Cardiac fibroblast (primary cell): Measurements from ENCODE around the gene MTUS2.

ENCODE experiments used
- DNase-seq, 2 donors: peaks; one replicate each; pipeline versions ENCODE4 v3.0.0 to v3.0.0-alpha.2; 2010; ENCODE audit warnings: low read depth in 2 of 2
- H3K4me3 ChIP-seq, 2 donors: replicated peaks in 1 of 2; 1 replicate in 1 of 2; 2 replicates in 1 of 2; pipeline ENCODE4 v1.5.1; 2011; ENCODE audit warnings: low read depth in 2 of 2, low read length in 2 of 2, mild to moderate bottlenecking in 2 of 2, moderate library complexity in 1 of 2
- TF ChIP-seq, protein P1 (sequence below): IDR thresholded peaks from one replicate; pipeline ENCODE4 v1.5.1; 2011; ENCODE audit warnings: low read depth, mild to moderate bottlenecking, low read length, inconsistent platforms

MTUS2 gene

DNA sequence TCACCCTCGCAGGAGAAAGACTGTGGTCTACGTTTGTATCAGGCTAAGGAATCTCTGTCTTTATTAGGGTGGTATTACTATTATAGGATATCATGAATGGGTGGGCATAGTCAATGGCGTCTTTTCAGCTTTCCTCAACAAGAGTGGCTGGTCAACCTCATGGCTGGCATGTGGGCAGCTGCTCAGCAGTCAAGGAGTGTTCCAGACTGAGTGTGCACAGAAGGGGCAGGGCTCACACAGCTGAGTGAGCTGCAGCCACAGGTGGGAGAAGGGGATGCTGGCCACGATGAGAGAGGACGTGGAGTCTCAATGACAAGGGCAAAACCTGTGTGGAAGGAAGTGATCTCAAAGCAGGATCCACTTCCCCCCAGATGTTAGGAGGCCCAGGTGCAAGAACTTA lies 720.7 kb downstream of the MTUS2 start:
- TF ChIP-seq, protein P1, sequence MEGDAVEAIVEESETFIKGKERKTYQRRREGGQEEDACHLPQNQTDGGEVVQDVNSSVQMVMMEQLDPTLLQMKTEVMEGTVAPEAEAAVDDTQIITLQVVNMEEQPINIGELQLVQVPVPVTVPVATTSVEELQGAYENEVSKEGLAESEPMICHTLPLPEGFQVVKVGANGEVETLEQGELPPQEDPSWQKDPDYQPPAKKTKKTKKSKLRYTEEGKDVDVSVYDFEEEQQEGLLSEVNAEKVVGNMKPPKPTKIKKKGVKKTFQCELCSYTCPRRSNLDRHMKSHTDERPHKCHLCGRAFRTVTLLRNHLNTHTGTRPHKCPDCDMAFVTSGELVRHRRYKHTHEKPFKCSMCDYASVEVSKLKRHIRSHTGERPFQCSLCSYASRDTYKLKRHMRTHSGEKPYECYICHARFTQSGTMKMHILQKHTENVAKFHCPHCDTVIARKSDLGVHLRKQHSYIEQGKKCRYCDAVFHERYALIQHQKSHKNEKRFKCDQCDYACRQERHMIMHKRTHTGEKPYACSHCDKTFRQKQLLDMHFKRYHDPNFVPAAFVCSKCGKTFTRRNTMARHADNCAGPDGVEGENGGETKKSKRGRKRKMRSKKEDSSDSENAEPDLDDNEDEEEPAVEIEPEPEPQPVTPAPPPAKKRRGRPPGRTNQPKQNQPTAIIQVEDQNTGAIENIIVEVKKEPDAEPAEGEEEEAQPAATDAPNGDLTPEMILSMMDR: no peak
- DNase-seq: no peak
- H3K4me3 ChIP-seq: no peak overlapping the region

DNA sequence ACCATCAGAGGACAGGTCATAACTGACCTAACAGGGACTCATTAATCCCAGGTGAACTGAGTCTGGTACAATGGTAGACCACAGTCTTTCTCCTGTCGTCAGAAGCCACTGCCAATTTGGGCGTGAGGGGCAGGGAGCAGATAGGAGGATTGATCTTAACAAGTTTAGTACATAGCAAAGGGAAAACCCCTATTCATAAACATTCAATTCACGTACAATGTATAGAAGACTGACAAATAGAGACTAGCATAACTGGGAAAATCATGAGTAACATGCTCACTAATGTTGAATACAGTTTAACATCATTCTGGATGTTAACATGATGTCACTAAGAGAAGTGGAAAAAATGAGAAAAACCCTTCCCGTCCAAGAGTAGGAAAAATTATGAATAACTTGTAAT lies 721.3 kb downstream of the MTUS2 start:
- DNase-seq: no peak
- TF ChIP-seq, protein P1: no peak

DNA sequence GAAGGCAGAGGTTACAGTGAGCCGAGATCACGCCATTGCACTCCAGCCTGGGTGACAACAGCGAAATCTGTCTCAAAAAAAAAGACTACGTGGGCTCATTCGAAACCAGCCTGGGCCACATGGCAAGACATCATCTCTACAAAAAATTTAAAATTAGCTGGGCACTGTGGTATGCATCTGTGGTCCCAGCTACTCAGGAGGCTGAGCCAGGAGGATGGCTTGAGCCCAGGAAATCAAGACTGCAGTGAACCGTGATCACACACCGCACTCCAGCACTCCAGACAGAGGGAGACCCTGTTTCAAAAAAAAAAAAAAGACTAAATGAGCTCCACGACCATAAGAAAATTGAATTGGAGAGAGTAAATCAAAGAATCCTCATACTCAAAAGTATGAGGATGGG lies 722.2 kb downstream of the MTUS2 start:
- no peak for DNase-seq
- TF ChIP-seq, protein P1: no peak
- H3K4me3 ChIP-seq: no peak overlapping the region

More for the DNA sequence above, 721.3 kb downstream of the MTUS2 start:
- H3K4me3 ChIP-seq: no peak overlapping the region

DNA sequence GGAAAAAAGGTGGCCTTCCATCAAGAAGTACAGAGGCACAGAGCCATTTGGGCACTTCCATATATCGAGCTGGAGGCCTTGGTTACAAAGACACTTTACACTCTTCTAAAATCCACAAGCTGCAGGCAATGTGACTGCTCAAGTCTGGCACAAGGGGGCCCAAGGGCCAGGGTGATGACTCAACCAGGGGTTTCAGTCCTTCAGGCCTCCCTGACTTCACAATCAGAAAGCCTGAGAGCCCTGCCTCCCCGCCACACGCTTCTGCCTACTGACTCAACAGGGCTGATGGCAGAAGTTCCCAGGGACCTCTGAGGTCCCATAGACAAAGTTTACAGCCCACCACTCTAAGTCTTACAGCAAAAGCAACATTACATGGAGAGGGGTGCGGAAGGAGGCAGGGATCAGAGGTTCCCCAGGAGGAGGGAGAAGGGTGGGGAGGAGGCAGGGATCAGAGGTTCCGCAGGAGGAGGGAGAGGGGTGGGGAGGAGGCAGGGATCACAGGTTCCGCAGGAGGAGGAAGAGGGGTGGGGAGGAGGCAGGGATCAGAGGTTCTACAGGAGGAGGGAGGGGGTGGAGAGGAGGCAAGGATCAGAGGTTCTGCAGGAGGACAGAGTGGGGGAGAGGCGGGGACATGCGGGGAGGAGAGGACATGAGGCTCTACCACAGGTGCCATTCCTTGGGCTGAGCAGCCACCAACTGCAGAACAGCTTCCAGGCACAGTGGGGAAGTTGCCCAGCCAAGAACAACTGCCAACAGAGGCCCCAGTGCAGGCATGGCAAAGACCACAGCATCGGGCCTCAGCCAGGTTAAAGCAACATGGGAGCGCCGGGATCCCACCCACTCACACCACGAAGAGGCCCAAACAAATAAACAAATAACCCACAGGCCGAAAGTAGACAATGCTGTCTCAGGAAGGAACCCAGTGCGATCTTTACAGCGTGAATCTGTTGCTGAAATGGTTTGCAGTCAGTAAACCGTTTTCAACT lies 723.4 kb downstream of the MTUS2 start:
- TF ChIP-seq, protein P1: no peak
- peak in 1 of 2 donors; percentile 48 for DNase-seq
- H3K4me3 ChIP-seq: no peak overlapping the region

DNA sequence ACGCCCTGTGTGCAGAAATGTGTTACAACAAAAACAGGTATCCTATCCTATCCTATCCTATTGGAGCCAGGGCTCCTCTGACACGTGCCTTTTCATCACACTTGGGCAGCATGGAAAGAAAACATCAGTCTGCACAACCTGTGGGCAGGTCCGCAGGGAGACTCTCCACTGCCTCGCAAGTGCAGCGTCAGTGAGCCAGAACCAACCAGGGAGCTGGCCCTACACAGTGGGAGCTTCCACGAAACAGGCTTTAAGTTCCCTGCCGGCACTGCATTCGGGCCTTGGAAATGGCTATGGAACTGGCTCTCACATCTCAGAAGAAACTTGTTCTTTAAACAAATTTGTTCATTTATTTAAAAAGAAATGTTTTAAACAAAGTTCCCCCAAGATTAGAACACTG lies 725.8 kb downstream of the MTUS2 start:
- H3K4me3 ChIP-seq: no peak overlapping the region
- TF ChIP-seq, protein P1: no peak
- no peak for DNase-seq

DNA sequence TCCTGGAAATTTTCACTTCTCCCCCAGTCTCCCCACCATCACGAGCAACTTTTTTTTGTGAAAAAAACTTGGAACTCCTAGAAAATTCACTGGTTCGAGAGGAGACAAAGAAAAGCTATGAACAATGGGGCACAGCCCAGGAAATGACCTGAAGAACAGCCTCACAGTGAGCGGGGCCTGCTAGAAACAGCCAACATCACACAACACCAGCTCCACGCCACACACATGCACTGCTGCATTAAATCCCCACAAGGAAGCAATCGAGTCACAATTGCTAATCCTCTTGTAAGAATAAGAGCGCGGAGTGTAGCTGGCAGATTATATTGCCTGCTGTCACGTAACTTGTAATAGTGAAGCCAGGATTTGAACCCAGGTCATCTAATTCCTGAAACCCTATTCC lies 726.5 kb downstream of the MTUS2 start:
- H3K4me3 ChIP-seq: no peak overlapping the region
- DNase-seq: peak in 1 of 2 donors; percentile 15
- TF ChIP-seq, protein P1: no peak
